ENCODE results near the gene LIN7B.
"Not testable (repeated sequence)": the region's sequence is repeated elsewhere in the genome, so short reads cannot be mapped to it uniquely, and the experiment has no call there.

LIN7B gene, protein sequence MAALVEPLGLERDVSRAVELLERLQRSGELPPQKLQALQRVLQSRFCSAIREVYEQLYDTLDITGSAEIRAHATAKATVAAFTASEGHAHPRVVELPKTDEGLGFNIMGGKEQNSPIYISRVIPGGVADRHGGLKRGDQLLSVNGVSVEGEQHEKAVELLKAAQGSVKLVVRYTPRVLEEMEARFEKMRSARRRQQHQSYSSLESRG

DNA sequence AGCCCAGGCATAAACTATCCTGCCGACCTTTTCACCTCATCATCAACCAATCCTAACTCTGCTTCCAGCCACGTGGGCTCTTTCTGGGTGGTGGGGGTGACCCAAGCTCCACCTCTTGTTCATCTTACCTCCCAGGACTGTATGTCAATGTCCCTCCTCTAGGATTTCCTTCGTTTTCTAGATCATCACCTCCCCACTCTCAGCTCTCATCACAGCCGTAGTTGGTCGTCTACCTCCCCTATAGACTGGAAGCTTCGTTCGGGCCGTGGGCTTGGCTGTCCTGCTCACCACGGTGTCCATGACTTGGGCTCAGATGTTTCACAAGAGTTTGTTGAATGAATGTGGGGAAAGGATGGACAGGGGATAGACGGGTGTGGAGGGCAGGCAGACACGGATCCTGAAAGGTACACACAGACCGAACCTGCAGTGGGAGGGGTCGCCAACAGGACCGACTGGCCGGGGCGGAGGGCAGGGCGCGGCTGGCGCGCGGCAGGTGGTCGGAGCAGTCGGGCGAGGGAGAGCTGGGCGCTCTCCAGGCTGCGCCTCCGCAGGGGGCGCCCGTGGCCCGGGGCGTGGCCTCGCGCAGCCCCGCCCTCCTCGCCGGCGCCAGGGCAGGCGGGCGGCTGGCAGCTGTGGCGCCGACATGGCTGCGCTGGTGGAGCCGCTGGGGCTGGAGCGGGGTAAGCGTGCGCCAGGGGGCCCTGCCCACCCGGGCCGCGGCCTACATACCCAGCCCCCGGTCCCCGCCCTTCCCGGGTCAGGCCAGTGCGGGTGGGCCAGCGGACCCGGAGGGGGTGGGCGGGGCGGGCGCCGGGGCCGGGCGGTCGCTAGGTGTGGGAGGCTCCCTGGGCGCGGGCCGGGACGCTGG lies at the start of gene LIN7B:
LIN7B (plus strand) TSS at position 609 of the 868 bp plus-strand sequence; CDS start at position 644, 35 bp downstream.
- peak; percentile 95 for DNase-seq (ENCODE audit: low spot score)

DNA sequence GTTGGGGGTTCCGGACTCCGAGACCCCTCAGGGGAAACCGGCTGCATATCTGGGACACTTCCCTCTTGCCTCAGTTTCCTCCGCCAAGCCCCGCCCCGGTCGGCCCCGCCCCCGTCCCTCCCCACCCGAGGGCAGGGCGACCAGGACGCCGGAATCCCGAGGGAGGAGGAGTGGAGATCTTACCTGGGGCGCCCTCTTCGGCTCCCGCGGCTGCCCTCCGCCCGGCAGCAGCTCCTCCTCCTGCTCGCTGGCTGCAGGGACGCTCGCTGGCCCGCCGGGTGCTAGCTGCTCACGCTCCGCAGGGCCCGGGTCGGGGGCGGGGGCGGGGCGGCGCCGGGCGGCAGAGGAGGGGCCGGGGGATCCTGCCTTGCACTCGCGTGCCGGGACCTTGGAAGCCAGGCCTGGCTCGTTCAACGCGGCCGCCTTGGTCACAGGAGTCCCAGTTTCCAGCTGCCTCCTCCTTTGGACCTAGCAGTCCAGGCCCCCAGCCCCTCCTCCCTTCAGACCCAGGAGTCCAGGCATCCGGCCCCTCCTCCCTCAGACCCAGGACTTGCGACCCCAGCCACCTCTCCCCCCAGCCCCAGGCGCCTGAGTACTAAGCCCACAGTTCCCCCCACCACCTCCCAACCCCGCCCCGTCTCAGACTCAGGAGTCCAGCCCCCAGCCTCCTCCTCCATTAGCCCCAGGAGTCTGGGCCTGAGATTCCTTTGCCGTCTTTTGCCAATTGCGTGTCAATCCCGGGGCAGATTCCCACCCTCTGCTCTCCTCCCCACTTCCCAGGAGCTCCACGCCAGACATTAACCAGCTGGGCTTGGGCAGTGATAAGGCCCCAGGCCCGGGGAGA lies 49.2 kb upstream of the LIN7B start, which contains the start of gene NTF4:
NTF4 (minus strand) TSS at position 51 of the 844 bp plus-strand sequence. CDS start 2,821 bp downstream, outside the sequence.
- DNase-seq (ENCODE audit: low spot score), result peak; percentile 59

DNA sequence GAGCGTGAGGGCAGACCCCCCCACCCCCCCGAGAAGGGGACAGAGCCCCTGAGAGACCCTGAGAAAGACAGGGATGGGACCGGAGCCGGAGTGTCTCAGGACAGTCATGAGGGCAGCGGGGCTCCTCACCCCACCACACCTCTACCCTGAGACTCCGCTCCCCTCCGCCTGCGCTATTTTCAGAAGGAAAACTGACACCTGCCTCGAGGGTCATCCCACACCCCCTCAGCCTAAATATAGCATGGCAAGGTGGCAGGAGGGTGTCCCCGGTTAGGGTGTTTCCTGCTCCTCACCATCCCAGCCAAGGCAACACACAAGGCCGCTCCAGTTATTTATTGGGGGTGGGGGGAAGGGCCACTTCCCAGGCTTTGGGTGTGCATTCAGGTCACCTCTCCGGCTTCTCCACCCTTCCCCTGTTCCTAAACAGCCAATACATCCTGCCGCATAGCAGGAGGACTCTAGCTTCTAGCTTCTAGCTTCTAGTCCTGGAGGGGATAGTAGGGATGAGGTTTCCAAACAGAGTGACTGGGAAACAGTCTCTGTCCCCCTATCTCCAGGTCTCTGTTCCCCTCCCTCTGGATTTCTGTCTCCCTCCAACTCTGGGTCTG lies 48.2 kb upstream of the LIN7B start:
- DNase-seq (ENCODE audit: low spot score), result no peak

DNA sequence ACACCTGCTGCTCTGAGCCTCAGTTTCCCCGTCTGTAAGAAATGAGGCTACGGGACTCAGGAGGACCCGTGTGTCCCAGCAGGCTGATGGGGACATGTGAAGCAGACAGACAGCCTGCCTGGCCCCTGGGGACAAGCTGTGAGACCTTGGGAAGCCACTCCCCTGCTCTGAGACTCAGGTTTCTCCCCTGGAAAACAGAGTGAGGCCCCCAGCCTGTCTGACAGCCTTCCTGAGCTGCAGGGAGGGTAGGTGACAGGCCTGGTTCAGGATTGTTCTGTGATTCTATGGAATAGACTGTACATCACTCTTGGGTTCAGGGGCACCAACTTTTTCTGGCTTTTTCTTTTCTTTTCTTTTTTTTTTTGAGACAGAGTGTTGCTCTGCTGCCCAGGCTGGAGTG lies 46.6 kb upstream of the LIN7B start:
- no peak for DNase-seq (ENCODE audit: low spot score)

DNA sequence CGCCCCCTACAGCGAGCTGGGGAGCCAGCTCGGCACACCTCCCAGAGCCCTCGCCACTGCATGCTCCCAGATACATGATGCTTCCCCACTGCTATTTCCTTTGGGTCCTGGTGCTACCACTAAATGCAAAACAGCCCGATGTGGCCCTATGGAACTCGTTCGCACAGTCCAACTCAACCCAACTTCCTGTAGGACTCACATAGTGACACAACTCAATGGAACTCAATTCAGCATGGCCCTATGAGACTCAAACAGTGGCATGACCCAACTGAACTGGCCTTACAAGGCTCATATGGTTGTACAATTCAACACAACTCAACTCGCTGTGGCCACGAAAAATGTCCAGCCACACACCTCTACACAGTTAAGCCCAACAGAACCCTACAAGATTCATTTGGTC lies 45.1 kb upstream of the LIN7B start:
- no peak for DNase-seq (ENCODE audit: low spot score)

DNA sequence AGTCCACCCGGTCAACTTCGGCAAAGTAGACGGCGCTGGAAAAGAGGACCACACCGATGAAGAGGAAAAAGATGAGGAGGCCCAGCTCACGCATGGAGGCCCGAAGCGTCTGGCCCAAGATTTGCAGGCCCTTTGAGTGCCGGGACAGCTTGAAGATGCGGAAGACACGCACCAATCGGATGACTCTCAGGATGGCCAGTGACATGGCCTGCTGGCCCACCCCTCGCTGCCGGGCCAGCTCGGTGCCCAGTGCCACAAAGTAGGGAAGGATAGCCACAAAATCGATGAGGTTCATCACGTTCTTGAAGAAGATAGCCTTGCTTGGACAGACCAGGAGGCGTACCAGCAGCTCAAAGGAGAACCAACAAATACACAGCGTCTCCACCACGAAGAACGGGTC lies 43.8 kb upstream of the LIN7B start:
- DNase-seq (ENCODE audit: low spot score), result no peak

DNA sequence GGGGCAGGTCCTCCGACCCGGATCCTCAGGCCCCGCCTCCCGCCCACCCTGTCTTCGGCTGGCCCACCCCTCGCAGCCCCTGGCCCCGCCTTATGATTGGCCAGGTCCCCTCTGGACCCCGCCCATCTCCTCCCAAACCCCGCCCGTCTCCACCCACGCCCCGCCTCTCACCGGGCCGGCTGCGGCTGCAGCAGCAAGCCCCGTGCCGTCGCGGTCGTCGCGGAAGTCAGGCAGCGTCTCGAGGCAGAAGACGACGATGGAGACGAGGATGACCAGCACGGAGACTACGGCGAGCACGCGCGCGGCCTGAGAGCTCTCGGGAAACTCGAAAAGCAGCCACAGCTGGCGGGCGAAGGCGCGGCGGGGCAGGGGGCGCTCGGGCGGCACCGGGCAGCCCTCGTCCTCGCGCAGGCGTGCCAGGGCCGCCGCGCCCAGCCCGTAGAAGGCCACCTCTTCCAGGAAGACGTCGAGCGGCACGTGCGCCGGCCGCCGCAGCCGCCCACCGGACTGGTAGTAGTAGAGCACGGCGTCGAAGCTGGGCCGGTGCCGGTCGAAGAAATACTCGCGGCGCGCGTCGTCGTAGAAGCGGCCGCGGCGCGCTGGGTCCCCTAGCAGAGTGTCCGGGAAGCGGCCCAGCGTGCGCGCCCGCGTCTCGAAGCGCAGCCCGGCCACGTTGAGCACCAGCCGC lies 42.2 kb upstream of the LIN7B start:
- no peak for DNase-seq (ENCODE audit: low spot score)

DNA sequence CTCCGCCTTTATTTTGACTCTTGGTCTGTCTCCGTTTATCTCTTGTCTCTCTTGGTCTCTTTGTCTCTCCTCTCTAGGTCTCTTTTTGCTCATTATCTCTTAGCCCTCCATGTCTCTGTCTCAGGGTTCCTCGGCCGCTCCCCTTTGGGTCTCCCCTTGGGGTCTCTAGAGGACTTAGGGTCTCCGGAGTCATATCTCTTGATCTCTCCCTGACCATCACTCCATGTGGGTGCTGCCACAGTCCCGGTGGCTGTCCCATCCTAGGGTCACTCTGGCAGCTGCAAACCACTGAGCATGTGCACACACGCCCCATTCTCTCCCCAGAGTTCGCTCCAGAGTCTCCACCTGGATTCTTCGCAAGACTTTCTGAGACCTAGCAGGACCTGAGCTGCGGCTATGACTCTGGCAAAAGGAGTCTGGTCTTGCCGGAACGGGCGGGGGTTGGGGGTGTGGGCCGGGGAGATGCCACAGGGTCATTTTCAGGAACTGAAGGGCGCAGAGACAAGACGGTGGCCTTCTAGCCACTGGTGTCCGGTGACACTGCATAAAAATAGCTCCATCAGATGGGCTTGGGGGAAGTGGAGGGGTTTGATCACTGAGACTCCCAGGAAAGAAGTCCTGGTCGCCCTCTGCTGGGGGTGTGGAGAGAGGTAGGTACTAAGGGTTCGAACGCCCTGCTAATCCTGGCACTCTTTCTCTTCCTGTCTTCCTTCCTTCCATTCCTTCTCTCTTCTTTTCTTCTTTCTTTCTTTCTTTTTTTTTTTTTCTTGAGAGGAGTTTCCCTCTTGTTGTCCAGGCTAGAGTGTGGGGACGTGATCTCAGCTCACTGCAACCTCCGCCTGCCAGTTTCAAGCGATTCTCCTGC lies 40.4 kb upstream of the LIN7B start:
- no peak for DNase-seq (ENCODE audit: low spot score)

DNA sequence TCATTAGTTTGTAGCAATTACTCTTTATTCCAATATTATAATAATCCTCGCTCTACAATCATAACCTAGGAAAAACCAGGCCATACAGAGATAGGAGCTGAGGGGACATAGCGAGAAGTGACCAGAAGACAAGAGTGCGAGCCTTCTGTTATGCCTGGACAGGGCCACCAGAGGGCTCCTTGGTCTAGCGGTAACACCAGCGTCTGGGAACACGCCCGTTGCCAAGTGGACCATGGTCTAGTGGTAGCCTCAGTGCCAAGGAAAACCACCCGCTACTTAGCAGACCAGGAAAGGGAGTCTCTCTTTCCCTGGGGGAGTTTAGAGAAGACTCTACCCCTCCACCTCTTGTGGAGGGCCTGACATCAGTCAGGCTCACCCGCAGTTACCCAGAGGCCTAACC lies 39.3 kb upstream of the LIN7B start:
- DNase-seq (ENCODE audit: low spot score), result not testable (repeated sequence)

DNA sequence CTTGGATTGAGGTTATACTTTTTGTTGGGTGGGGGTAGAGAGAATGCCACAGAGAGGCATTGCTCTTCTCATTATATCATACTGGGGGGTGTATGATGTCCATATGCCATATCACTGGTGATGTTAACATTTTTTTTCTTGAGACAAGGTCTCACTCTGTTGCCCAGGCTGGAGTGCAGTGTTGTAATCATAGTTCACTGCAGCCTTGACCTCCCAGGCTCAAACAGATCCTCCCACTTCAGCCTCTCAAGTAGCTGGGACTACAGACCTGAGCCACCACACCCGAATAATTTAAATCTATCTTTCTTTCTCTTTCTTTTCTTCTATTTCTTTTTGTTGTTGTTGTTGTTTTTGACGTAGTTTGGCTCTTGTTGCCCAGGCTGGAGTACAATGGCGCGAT lies 33.8 kb upstream of the LIN7B start:
- DNase-seq (ENCODE audit: low spot score), result no peak

DNA sequence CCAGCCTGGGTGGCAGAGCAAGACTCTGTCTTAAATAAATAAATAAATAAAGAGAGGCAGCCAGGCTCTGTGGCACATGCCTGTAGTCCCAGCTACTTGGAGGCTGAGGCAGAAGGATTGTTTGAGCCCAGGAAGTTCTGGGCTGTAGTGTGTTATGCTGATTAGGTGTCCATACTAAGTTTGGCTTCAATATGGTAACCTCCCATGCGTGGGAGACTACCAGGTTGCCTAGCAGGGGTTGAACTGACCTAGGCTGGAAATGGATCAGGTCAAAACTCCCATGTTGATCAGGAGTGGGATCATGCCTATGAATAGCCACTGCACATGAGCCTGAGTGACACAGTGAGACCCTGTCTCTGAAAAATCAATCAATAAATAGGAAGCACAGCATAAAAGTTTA lies 32.9 kb upstream of the LIN7B start:
- DNase-seq (ENCODE audit: low spot score), result no peak

DNA sequence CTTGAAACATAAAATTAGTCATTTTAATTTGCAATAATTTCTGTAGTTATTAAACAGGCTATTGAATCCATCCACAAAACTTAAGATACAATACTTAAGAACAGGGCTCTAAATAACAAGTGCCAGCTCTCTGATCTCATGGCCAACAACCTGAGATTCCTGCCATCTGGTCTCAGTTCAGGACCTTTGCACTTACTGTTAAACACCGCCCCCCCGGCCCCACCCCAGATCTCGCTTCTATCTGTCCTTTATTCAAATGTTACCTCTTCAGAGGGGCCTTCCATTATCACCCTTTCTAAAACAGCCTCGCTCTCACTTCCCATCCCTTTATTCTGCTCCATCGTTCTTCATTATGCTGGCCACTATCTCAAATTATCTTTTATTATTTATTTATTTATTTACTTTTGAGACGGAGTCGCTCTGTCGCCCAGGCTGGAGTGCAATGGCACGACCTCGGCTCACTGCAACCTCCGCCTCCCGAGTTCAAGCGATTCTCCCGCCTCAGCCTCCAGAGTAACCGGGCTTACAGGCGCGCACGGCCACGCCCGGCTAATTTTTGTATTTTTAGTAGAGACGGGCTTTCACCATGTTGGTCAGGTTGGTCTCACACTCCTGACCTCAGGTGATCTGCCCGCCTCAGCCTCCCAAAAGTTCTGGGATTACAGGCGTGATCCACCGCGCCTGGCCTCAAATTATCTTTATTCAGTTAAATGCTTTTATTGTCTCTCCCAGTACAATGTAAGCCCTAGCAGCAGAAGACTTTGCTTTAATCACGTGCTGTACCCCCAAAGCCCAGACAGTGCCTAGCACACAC lies 29.8 kb upstream of the LIN7B start:
- DNase-seq (ENCODE audit: low spot score), result no peak

DNA sequence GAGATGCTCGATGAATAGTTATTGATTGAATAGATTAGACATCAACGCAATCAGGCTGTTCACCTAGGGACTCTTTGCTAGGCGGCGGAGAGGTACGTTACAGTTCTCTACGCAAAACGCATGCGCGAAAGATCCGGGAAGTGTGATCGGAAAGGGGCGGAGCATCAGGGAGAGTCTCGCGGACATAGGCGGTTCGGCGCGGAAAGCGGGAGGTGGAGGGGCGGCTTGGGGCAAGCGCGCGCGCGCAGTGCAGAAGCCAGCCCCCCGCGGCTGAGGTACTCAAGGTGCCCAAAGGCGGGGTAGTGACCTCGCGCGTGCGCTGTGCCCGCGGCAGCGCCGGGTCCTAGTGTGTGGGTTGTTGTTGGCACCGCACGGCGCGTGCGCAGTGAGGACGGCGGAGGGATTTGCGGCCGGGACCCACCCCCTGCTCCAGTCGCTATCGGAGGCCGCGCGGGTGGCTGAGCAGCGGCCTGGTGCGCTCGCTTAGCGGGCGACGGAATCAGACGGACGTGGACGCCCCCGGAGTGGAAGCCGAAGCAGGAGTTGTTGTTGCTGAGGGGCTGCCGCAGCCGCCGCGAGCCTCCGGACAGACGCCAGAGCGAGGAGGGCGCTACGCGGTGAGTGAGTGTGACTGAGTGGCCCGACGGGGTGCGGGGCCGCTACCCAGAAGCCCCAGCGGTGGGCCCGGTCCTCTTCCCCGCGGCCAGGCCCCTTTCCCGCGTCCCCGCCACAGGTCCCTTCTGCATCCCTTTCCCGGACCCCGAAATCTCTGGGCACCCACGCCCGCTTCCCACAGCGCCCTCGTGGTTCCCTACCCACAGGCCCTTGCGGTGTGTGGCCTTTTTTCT lies 28.9 kb upstream of the LIN7B start, which contains the start of gene SNRNP70:
SNRNP70 (plus strand) TSS at position 432 of the 848 bp plus-strand sequence. CDS start 964 bp downstream, outside the sequence.
- DNase-seq (ENCODE audit: low spot score), result peak; percentile 100

DNA sequence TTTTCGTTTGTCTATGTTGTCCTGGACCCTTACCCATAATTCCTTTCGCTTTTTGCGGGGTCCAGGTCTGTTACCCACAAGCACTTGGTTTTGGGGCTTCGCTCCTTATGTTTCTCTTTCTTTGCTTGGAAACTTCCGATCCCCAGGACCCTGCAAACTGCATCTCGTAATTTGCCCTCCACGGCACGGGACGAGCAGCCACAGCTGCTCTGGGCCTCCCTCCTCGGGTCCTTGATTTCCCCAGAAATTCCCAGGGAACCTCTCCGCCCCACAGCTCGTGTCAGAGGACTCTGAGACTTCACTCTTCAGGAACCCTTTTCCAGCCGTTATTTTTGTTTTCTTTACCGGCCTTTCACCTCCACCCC lies 28.3 kb upstream of the LIN7B start:
- no peak for DNase-seq (ENCODE audit: low spot score)

DNA sequence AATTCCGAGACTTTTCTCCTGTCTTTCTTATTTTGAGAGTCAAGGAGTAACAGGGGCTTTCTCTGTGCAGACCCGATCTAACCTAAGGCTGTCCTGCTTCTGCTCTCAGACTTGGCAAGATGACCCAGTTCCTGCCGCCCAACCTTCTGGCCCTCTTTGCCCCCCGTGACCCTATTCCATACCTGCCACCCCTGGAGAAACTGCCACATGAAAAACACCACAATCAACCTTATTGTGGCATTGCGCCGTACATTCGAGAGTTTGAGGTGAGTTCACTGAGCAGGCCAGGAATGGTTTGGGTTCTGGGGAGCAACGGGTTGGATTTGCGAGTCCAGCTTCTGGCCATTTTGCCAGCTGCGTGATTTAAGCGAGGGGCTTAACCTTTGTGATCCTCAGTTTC lies 27.9 kb upstream of the LIN7B start:
- DNase-seq (ENCODE audit: low spot score), result no peak

DNA sequence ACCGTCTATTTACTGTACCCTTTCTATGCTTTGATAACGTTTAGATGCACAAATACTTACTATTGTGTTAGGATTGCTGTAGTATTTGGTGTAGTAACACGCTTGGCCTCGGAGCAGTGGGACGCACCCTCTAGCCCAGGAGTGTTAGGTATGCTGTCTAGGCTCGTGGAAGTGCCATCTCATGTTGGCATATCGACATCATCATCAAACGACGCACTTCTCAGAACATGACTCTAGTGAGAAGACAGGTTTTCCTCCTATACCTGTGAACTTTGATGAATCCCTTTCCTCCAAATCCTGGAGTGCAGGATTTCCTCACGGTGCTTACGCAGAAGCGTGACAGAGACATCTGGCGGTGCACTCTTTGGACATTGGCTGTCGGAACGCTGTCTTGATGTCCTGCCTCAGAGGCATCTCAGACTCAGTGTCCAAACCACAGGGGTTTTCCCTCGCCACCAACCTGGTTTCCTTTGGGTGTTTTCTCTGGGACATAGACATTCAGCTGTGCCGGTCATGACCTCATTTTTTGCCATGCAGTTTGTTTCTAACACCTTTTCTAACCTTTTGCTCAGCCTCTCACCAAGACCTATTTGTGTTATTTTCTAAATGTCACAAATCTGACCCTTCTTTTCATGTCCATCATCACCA lies 22.7 kb upstream of the LIN7B start:
- no peak for DNase-seq (ENCODE audit: low spot score)

DNA sequence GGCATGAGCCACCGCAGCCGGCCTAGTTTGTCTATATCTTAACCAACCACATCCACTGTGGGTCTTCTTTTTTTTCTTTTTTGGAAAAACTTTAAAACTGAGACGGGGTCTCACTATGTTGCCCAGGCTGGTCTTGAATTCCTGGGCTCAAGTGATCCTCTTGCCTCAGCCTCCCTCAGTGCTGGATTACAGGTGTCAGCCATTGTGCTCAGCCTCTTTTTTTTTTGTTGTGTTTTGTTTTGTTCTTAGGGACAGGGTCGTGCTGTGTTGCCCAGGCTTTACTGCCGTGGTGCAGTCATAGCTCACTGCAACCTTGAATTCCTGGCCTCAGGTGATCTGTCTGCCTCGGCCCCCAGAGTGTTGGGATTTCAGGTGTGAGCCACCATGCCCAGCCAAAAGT lies 21.5 kb upstream of the LIN7B start:
- no peak for DNase-seq (ENCODE audit: low spot score)

All from AG20443 (cell line).